Tibial nerve (tissue), 4 donors: ENCODE measurements around the gene RUFY4. TPM values are rescaled to one million over a fixed set of nuclear protein-coding genes. Genes with fewer than 3 reads are reported as not detected.

Experiments used
- DNase-seq, 2 donors: peaks; one replicate each; pipeline ENCODE4 v3.0.0-alpha.2; 2019; ENCODE audit warnings: low spot score in 2 of 2
- H3K27ac ChIP-seq, 4 donors: fragments of 200-600 bp; sonication (generic) in 3 of 4; one replicate each; pipeline ENCODE4 v1.5.1; 2017 to 2019; ENCODE audit warnings: mild to moderate bottlenecking in 1 of 4
- H3K27me3 ChIP-seq, 2 donors: fragments of 200-600 bp; sonication (generic) in 1 of 2; one replicate each; pipeline versions ENCODE4 v1.5.1 to v1.6.0; 2017 to 2019
- H3K36me3 ChIP-seq, 3 donors: fragments of 200-600 bp; sonication (generic); one replicate each; pipeline ENCODE4 v1.5.1; 2018 to 2019
- H3K4me1 ChIP-seq, 4 donors: fragments of 200-600 bp; sonication (generic) in 3 of 4; one replicate each; pipeline ENCODE4 v1.5.1; 2017 to 2019
- H3K4me3 ChIP-seq, 4 donors: fragments of 200-600 bp; sonication (generic) in 3 of 4; one replicate each; pipeline ENCODE4 v1.5.1; 2017 to 2019; ENCODE audit warnings: mild to moderate bottlenecking in 1 of 4, moderate library complexity in 1 of 4
- H3K9me3 ChIP-seq, 4 donors: fragments of 200-600 bp; sonication (generic) in 3 of 4; one replicate each; pipeline ENCODE4 v1.5.1; 2017 to 2019
- CTCF ChIP-seq, 5 experiments: fragments of 200-600 bp in 3 of 5; fragments of 450-650 bp in 2 of 5; sonication (generic) in 3 of 5; IDR thresholded peaks; one replicate each; pipeline ENCODE4 v1.5.1; 2016 to 2019; ENCODE audit warnings: antibody characterized with exemption in 5 of 5, mild to moderate bottlenecking in 3 of 5, moderate library complexity in 2 of 5
- EP300 ChIP-seq, 2 donors: sonication (generic); formaldehyde crosslinking; IDR thresholded peaks; one replicate each; pipeline ENCODE4 v1.6.1; 2017; ENCODE audit warnings: antibody characterized with exemption in 2 of 2, mild to moderate bottlenecking in 1 of 2
- POLR2A ChIP-seq, 2 donors: fragments of 450-650 bp; IDR thresholded peaks; one replicate each; pipeline ENCODE4 v1.6.1; 2017; ENCODE audit warnings: antibody characterized with exemption in 2 of 2, mild to moderate bottlenecking in 2 of 2, moderate library complexity in 2 of 2
- WGBS, 2 donors: methylation state at CpG; one replicate each; pipeline ENCODE4 v1.1.5; 2018; 5-methylcytosine and 5-hydroxymethylcytosine counted together
- total RNA-seq, 4 donors: library from RNA; depleted of rRNA; stranded (reverse); fragments of >200 nt; gene quantifications; one replicate each; pipeline ENCODE4 v1.1.0, GENCODE V29; 2016

Gene RUFY4
- total RNA-seq, 4 donors from 2014 or later = not detected

- H3K4me3 ChIP-seq = no peak overlapping the region
- TF ChIP-seq EP300 (IDR thresholded peaks at IDR 0.05) (no peak), CTCF (IDR thresholded peaks at IDR 0.05) (no peak), POLR2A (IDR thresholded peaks at IDR 0.05) (no peak)
- H3K27me3 ChIP-seq = peaks cover 0 to 12% of the 10 kb centered on the region in 2 donors
- WGBS, 2 donors = 61 to 79% methylated on average over 8 to 9 of the region's 9 CpGs
- H3K36me3 ChIP-seq = no peaks in the 10 kb centered on the region
- no peak for DNase-seq
- H3K4me1 ChIP-seq = peaks cover 0 to 8% (median 2%) of the 10 kb centered on the region in 4 donors
- no peaks in the 10 kb centered on the region for H3K9me3 ChIP-seq
- H3K27ac ChIP-seq = no peak overlapping the region
Measured at GRCh38 chr2:218069606-218070300, 700 bp downstream of the RUFY4 start.

GRCh38 chr2:218070587-218070986 lies 1.5 kb downstream of the RUFY4 start:
- Histone ChIP-seq H3K27ac (no peak overlapping the region), H3K9me3 (no peaks in the 10 kb centered on the region), H3K4me1 (peaks cover 0 to 8% (median 2%) of the 10 kb centered on the region in 4 donors), H3K4me3 (no peak overlapping the region), H3K27me3 (peaks cover 0 to 12% of the 10 kb centered on the region in 2 donors), H3K36me3 (no peaks in the 10 kb centered on the region)
- no peak for DNase-seq
- 74 to 77% methylated on average over 4 of the region's 4 CpGs for WGBS, 2 donors
- TF ChIP-seq CTCF (IDR thresholded peaks at IDR 0.05) (no peak), POLR2A (IDR thresholded peaks at IDR 0.05) (no peak), EP300 (IDR thresholded peaks at IDR 0.05) (no peak)

- TF ChIP-seq POLR2A (IDR thresholded peaks at IDR 0.05) (no peak), EP300 (IDR thresholded peaks at IDR 0.05) (no peak), CTCF (IDR thresholded peaks at IDR 0.05) (no peak)
- H3K4me1 ChIP-seq = peaks cover 0 to 8% (median 2%) of the 10 kb centered on the region in 4 donors
- peaks cover 0 to 12% of the 10 kb centered on the region in 2 donors for H3K27me3 ChIP-seq
- no peaks in the 10 kb centered on the region for H3K9me3 ChIP-seq
- 87 to 88% methylated on average over 13 of the region's 13 CpGs for WGBS, 2 donors
- no peak overlapping the region for H3K4me3 ChIP-seq
- no peak overlapping the region for H3K27ac ChIP-seq
- no peaks in the 10 kb centered on the region for H3K36me3 ChIP-seq
- no peak for DNase-seq
Measured at GRCh38 chr2:218071218-218071937, 2.3 kb downstream of the RUFY4 start.

- Histone ChIP-seq H3K27me3 (peaks cover 0 to 12% of the 10 kb centered on the region in 2 donors), H3K9me3 (no peaks in the 10 kb centered on the region), H3K27ac (no peak overlapping the region), H3K4me3 (no peak overlapping the region), H3K4me1 (peaks cover 0 to 8% (median 2%) of the 10 kb centered on the region in 4 donors), H3K36me3 (no peaks in the 10 kb centered on the region)
- TF ChIP-seq EP300 (IDR thresholded peaks at IDR 0.05) (no peak), CTCF (IDR thresholded peaks at IDR 0.05) (no peak), POLR2A (IDR thresholded peaks at IDR 0.05) (no peak)
- DNase-seq = no peak
- WGBS, 2 donors = 61 to 62% methylated on average over 3 of the region's 3 CpGs
Measured at GRCh38 chr2:218072002-218072401, 2.9 kb downstream of the RUFY4 start.

- Histone ChIP-seq H3K27me3 (peaks cover 0 to 11% of the 10 kb centered on the region in 2 donors), H3K36me3 (no peaks in the 10 kb centered on the region), H3K4me1 (peaks cover 0 to 8% (median 2%) of the 10 kb centered on the region in 4 donors), H3K4me3 (no peak overlapping the region), H3K9me3 (no peaks in the 10 kb centered on the region), H3K27ac (no peak overlapping the region)
- WGBS, 2 donors = 78 to 84% methylated on average over 8 of the region's 8 CpGs
- DNase-seq = no peak
- TF ChIP-seq CTCF (IDR thresholded peaks at IDR 0.05) = no peak
- no peak for TF ChIP-seq POLR2A (IDR thresholded peaks at IDR 0.05)
- TF ChIP-seq EP300 (IDR thresholded peaks at IDR 0.05) = no peak
Measured at GRCh38 chr2:218072478-218073024, 3.5 kb downstream of the RUFY4 start.
